Epithelial cell of proximal tubule (primary cell): ENCODE data around the gene CRYZL1. TPM values are rescaled to one million over a fixed set of nuclear protein-coding genes. Genes with fewer than 3 reads are reported as not detected.

Source experiments
- DNase-seq: peaks from one replicate; pipeline ENCODE4 v3.0.0-alpha.2; 2011; ENCODE audit warnings: low read depth
- H3K4me3 ChIP-seq: 2 replicates; pipeline ENCODE4 v1.5.1; 2011; ENCODE audit warnings: low read depth, mild to moderate bottlenecking, low read length
- total RNA-seq: library from RNA; depleted of rRNA; stranded (reverse); fragments of >200 nt; gene quantifications from 2 replicates; pipeline ENCODE4 v1.2.3, GENCODE V29; 2015
- TF ChIP-seq, protein P1 (sequence below): conservative IDR thresholded peaks from 2 replicates; pipeline ENCODE4 v1.5.1; 2012; ENCODE audit warnings: low read depth, mild to moderate bottlenecking, low read length

Gene CRYZL1
- total RNA-seq, 1 donor from 2014 or later: 27.2 TPM

DNA sequence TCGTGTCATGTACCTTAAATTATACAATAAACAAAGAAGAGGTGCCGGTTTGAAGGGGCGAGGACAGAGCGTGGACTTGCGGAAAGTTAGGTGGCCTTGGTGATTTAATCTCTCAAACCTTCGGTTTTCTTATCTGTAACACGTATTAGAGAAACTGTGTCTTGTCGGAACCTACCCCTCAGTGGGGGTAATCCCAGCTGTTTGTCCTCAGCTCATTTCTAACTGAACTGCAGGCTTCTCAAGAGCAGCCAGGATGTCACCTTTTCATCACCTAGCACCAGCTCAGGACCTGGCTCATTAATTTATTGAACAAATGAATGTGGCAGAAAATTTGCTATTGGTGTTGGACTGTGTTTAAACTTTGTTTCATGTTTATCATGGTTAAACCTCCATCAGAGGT is 31.9 kb upstream of the CRYZL1 start:
- no peak overlapping the region for H3K4me3 ChIP-seq
- TF ChIP-seq, protein P1, sequence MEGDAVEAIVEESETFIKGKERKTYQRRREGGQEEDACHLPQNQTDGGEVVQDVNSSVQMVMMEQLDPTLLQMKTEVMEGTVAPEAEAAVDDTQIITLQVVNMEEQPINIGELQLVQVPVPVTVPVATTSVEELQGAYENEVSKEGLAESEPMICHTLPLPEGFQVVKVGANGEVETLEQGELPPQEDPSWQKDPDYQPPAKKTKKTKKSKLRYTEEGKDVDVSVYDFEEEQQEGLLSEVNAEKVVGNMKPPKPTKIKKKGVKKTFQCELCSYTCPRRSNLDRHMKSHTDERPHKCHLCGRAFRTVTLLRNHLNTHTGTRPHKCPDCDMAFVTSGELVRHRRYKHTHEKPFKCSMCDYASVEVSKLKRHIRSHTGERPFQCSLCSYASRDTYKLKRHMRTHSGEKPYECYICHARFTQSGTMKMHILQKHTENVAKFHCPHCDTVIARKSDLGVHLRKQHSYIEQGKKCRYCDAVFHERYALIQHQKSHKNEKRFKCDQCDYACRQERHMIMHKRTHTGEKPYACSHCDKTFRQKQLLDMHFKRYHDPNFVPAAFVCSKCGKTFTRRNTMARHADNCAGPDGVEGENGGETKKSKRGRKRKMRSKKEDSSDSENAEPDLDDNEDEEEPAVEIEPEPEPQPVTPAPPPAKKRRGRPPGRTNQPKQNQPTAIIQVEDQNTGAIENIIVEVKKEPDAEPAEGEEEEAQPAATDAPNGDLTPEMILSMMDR: no peak
- DNase-seq: no peak

DNA sequence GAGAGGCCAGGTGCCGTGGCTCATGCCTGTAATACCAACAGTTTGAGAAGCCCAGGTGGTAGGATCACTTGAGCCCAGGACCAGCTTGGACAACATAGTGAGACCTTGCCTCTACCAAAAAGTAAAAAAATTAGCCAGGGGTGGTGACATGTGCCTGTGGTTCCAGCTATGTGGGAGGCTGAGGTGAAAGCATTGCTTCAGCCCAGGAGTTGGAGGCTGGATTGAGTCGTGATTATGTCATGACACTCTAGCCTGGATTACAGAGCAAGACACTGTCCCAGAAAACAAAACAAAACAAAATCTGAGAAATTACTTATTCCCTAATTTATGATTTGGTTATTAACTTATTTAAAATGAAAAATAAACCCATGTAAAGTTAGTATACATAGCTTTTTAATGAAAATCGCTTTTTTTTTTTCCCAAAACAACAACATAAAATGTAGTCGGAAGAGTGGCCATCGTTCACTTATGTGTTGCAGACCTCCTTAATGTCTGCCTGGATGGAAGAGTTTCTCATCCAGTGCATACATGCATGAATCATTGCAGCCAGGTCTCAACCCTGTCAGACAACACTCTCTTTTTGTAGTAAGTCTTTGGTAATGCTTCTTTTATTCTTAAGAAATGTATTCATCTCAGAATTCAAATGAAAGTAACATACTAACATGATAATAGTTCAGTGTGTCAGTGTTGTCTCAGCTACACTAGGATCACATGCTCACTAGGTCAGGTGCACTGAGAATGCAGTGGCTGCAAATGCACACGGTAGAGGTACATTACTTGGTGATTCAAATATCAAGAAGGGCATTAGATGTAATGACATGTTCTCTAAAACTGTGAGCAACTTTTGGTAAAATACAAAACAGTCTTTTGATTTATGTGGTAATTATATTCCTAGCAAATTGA is 28.8 kb upstream of the CRYZL1 start:
- H3K4me3 ChIP-seq: no peak overlapping the region
- DNase-seq: no peak
- TF ChIP-seq, protein P1: no peak

DNA sequence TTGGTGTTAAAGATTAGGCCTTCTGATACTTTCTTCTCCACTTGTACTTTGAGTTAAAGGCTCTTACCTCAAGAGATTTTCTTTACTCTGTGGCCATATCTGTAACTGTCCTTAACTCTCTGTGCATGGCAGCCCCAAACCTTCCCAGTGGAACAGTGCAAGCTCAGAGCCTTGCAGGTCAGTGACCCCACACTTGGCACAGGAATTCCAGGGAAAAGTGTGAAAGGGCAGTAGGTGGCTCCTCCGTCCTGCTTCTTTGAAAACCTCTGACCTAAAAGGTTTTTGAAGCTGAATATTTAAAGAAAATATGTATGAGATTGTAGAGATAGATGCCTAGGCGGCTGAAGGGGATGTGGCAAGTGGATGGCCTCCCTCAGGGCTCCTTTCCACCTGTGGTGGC is 27.1 kb upstream of the CRYZL1 start:
- TF ChIP-seq, protein P1: no peak
- no peak overlapping the region for H3K4me3 ChIP-seq
- no peak for DNase-seq

DNA sequence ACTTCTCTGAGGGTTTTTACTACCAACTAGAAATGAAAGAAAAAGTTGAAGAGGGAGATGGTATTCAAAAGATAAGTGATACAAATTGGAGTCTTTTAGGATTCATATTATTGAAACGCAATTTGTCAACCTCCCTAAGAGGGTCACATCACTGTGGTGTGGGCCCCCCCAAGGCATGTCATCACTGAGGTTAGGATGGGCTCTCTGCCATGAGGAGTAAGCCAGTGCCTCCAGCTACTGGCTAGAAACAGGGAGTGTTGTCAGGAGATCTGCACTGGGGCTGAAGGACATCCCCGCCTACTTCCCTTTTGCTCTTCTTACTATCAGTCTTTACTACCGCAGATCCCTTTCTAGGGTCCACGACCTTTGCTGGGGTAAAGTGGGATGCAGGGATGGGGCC is 26.6 kb upstream of the CRYZL1 start:
- H3K4me3 ChIP-seq: no peak overlapping the region
- DNase-seq: no peak
- TF ChIP-seq, protein P1: no peak

DNA sequence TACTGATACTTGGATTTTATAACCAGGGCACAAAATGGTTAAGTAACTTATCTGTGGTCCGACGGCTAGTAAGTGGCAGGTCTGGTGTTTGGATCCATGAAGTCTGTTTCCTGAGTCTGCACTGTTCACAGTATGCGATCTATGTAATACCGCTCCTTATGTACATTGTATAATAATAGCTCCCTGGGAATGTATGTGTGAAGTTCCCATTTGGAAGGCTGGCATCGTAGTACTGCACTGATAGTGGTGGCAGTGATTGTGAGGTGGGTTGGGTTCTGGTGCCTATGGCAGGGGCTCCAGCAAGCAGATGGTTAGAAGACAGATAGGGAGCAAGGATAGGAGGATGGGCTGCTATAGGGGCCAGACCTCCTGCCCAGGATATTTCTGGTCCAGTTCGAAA is 26.1 kb upstream of the CRYZL1 start:
- TF ChIP-seq, protein P1: no peak
- no peak overlapping the region for H3K4me3 ChIP-seq

DNA sequence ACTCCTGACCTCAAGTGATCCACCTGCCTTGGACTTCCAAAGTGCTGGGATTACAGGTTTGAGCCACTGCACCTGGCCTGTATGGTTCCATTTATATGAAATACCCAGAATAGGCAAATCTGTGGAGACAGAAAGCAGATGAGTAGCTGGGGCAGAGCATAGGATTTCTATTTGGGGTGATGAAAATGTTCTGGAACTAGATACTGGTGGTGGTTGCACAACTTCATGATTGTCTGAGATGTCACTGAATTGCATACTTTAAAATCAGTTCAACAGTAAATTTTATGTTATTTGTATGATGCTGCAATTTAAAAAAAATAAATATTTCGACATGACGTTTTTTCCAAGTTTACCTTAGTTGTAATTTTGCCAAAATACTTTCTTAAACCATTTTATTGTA is 24.6 kb upstream of the CRYZL1 start:
- H3K4me3 ChIP-seq: no peak overlapping the region
- TF ChIP-seq, protein P1: no peak
- no peak for DNase-seq

More for the DNA sequence above, 26.1 kb upstream of the CRYZL1 start:
- no peak for DNase-seq

DNA sequence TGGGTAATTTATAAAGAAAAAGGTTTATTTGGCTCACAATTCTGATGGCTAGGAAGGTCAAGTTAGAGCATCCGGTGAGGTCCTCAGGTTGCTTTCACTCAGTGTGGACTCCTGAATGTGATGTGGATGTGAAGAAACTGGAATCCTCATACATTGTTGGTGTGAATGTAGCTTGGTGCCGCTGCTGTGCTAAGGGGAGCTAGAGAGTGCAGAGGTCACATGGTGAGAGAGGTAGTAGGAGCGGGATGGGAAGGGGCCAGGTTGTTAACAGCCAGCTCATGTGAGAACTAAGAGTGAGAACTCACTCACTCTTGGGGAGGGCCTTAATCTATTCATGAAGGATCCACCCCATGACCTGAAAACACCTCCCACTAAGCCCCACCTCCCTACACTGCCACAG is 22.6 kb upstream of the CRYZL1 start:
- H3K4me3 ChIP-seq: no peak overlapping the region
- DNase-seq: no peak
- TF ChIP-seq, protein P1: no peak
